BLaER1 treated with 17β-estradiol and CSF1 and Interleukin-3, amounts not matched to agents 10 nM and 100 nM (cell line): ENCODE measurements around the gene CACNA2D2.
A peak's percentile ranks its signal among the peaks of the same experiment; 100 is the strongest.

Source experiments
- H3K27ac ChIP-seq, 11 experiments: shearing (Covaris generic); formaldehyde crosslinking; 2 replicates each; pipeline ENCODE4 v1.8.1; 2022
- H3K27me3 ChIP-seq, 11 experiments: shearing (Covaris generic); formaldehyde crosslinking; 2 replicates each; pipeline ENCODE4 v1.8.1; 2022
- H3K36me3 ChIP-seq, 11 experiments: shearing (Covaris generic); formaldehyde crosslinking; 2 replicates each; pipeline ENCODE4 v1.8.1; 2022
- H3K4me1 ChIP-seq, 10 experiments: shearing (Covaris generic); formaldehyde crosslinking; 2 replicates each; pipeline ENCODE4 v1.8.1; 2022
- H3K4me2 ChIP-seq, 11 experiments: shearing (Covaris generic); formaldehyde crosslinking; 2 replicates each; pipeline ENCODE4 v1.8.1; 2022
- H3K4me3 ChIP-seq, 10 experiments: shearing (Covaris generic); formaldehyde crosslinking; 2 replicates each; pipeline ENCODE4 v1.8.1; 2022
- H3K9ac ChIP-seq, 11 experiments: shearing (Covaris generic); formaldehyde crosslinking; 2 replicates each; pipeline ENCODE4 v1.8.1; 2022
- H3K9me3 ChIP-seq, 11 experiments: shearing (Covaris generic); formaldehyde crosslinking; replicated peaks in 1 of 11; 2 replicates each; pipeline ENCODE4 v1.8.1; 2022
- H4K20me1 ChIP-seq, 11 experiments: shearing (Covaris generic); formaldehyde crosslinking; 2 replicates each; pipeline ENCODE4 v1.8.1; 2022
- Cebpa-rat ChIP-seq, 11 experiments: shearing (Covaris generic); IDR thresholded peaks; 2 replicates each; pipeline ENCODE4 v1.8.1; 2022

CACNA2D2 gene

DNA sequence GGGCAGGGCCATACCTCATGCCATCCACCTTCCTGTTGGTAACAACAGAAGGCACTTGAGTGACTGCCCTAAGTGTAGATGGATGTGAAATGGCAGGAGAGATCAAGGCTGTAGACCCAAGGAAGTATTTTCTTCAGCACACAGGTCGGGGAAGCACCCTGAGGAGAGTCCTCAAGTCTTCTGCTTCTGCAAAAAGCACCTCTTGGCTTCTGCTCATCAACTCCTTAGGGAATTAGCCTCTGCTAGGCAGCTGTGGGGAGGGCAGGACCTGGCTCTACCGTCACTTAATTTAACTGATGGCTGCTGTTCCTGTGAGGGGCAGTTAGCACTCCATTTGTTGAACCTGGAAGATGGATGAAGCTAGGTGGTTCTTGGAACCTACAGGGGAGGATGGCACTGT lies 6.9 kb upstream of the CACNA2D2 start:
- H3K27me3 ChIP-seq: peaks cover 0 to 4% (median 0%) of the 10 kb centered on the region in 11 experiments; a peak in 4 of 22 replicates
- H4K20me1 ChIP-seq: peaks cover 0 to 4% (median 0%) of the 10 kb centered on the region in 11 experiments; a peak in 2 of 22 replicates
- no peak overlapping the region for H3K9ac ChIP-seq
- H3K4me2 ChIP-seq: peak overlapping the region in 8 of 11 experiments; percentile 17 to 43 (median 29); a peak in 13 of 22 replicates
- no peak for TF ChIP-seq Cebpa-rat (IDR thresholded peaks at IDR 0.05)
- H3K4me1 ChIP-seq: peaks cover 11 to 67% (median 60%) of the 10 kb centered on the region in 10 experiments
- H3K9me3 ChIP-seq: no peaks in the 10 kb centered on the region
- no peak overlapping the region for H3K4me3 ChIP-seq
- H3K36me3 ChIP-seq: no peaks in the 10 kb centered on the region
- H3K27ac ChIP-seq: no peak overlapping the region

DNA sequence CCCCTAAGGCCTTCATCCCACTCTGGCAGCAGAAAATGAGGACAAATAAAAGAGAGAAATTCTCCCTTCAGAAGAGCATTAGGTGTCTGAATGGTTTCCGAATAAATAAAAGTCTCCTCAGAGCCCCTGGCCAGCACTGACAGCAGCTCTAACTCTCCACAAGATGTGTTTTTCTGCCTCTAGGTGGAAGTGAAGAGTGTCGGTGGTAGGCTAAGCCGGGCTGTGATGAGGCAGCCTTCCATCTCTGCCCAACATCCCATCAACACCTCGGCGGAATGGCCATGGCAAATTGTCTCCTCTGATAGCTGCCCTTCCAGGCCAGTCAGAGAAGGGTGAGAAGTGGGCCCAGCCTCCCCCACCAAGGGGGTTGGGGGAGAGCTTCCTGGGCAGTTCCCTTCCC lies 6.3 kb upstream of the CACNA2D2 start:
- H3K9ac ChIP-seq: no peak overlapping the region
- H3K36me3 ChIP-seq: no peaks in the 10 kb centered on the region
- no peaks in the 10 kb centered on the region for H3K9me3 ChIP-seq
- no peak overlapping the region for H3K4me3 ChIP-seq
- peaks cover 2 to 10% (median 6%) of the 10 kb centered on the region in 11 experiments for H3K27me3 ChIP-seq
- peak overlapping the region in 7 of 11 experiments; percentile 24 to 44 (median 31); a peak in 7 of 22 replicates for H3K4me2 ChIP-seq
- H4K20me1 ChIP-seq: peaks cover 0 to 10% (median 0%) of the 10 kb centered on the region in 11 experiments; a peak in 1 of 22 replicates
- no peak for TF ChIP-seq Cebpa-rat (IDR thresholded peaks at IDR 0.05)
- no peak overlapping the region for H3K27ac ChIP-seq
- H3K4me1 ChIP-seq: peaks cover 5 to 61% (median 55%) of the 10 kb centered on the region in 10 experiments

DNA sequence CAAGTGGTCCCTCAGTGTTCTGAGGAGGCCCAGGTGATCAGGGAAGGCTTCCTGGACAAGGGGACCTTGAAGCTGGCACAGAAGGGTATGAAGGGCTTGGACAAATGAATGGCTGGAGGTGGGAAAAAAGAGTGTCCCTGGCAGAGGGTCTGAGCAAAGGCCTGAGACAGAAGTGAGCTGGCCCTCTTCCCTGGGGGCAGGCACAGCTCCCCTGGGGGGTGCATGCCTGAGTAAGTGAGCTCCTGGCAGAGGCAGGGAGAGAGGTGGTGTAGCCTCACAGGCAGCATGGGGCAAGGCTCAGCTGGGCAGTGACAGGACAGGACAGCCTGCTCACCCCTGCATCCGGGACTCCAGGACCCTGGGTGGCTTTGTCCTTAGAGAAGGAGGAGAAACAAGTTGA lies 5.4 kb upstream of the CACNA2D2 start:
- H3K9ac ChIP-seq: no peak overlapping the region
- H3K27ac ChIP-seq: no peak overlapping the region
- H4K20me1 ChIP-seq: peaks cover 0 to 19% (median 0%) of the 10 kb centered on the region in 11 experiments; a peak in 8 of 22 replicates
- no peak overlapping the region for H3K4me3 ChIP-seq
- no peaks in the 10 kb centered on the region for H3K9me3 ChIP-seq
- peak overlapping the region in 8 of 11 experiments; percentile 22 to 69 (median 43); a peak in 15 of 22 replicates for H3K4me2 ChIP-seq
- peaks cover 11 to 19% (median 15%) of the 10 kb centered on the region in 11 experiments for H3K27me3 ChIP-seq
- H3K4me1 ChIP-seq: peaks cover 0 to 61% (median 53%) of the 10 kb centered on the region in 10 experiments; a peak in 16 of 20 replicates
- H3K36me3 ChIP-seq: no peaks in the 10 kb centered on the region
- TF ChIP-seq Cebpa-rat (IDR thresholded peaks at IDR 0.05): no peak

DNA sequence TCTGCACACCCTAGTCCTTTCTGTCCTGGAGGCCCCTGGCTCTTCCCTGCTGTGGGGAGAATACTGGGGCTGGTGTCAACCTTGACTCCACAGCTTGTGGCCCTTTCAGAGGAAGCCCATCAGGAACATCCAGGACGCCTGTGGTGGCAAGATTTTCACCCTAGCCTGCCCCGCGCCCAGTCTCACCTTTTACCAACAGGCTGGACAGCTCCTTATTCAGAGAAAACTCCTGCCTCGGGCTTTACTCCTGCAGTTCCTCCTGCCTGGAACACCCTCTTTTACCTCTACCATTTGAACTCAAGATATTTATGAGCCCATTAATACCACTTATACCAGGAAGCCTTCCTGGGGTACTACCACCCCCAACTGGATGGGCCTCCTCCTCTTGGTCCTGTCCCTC lies 2.7 kb upstream of the CACNA2D2 start:
- no peaks in the 10 kb centered on the region for H3K9me3 ChIP-seq
- no peak overlapping the region for H3K4me3 ChIP-seq
- peaks cover 7 to 55% (median 49%) of the 10 kb centered on the region in 10 experiments for H3K4me1 ChIP-seq
- H3K36me3 ChIP-seq: no peaks in the 10 kb centered on the region
- no peak for TF ChIP-seq Cebpa-rat (IDR thresholded peaks at IDR 0.05)
- H4K20me1 ChIP-seq: peaks cover 0 to 36% (median 14%) of the 10 kb centered on the region in 11 experiments; a peak in 15 of 22 replicates
- H3K4me2 ChIP-seq: no peak overlapping the region
- no peak overlapping the region for H3K9ac ChIP-seq
- peaks cover 36 to 46% (median 40%) of the 10 kb centered on the region in 11 experiments for H3K27me3 ChIP-seq
- H3K27ac ChIP-seq: no peak overlapping the region

DNA sequence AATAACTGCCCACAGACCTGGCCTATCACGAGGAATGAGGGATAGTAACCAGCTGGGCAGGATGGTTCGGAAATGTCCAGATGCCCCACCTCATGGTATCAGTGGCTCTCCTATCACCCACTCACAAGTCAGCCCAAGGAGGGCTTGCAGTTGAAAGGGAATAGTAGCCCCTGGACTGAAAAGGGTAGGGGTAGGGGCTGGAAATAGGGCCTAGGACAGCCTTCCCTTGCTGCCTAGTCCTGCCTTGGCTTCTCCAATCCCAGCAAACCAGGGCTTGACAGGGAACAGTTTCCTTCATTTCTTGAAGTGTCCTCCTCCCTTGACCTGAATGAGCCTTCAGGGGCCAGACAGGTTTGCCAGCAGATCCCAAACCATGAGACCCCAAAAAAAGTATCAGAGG lies 1.2 kb upstream of the CACNA2D2 start:
- H3K4me3 ChIP-seq: no peak overlapping the region
- H3K9ac ChIP-seq: no peak overlapping the region
- peak overlapping the region in 5 of 11 experiments; percentile 98 to 100 (median 100); a peak in 6 of 22 replicates for H3K4me2 ChIP-seq
- no peak overlapping the region for H3K27ac ChIP-seq
- no peak for TF ChIP-seq Cebpa-rat (IDR thresholded peaks at IDR 0.05)
- H3K27me3 ChIP-seq: peaks cover 50 to 61% (median 55%) of the 10 kb centered on the region in 11 experiments
- no peaks in the 10 kb centered on the region for H3K9me3 ChIP-seq
- peaks cover 0 to 43% (median 14%) of the 10 kb centered on the region in 11 experiments; a peak in 15 of 22 replicates for H4K20me1 ChIP-seq
- peaks cover 7 to 42% (median 36%) of the 10 kb centered on the region in 10 experiments for H3K4me1 ChIP-seq
- no peaks in the 10 kb centered on the region for H3K36me3 ChIP-seq

DNA sequence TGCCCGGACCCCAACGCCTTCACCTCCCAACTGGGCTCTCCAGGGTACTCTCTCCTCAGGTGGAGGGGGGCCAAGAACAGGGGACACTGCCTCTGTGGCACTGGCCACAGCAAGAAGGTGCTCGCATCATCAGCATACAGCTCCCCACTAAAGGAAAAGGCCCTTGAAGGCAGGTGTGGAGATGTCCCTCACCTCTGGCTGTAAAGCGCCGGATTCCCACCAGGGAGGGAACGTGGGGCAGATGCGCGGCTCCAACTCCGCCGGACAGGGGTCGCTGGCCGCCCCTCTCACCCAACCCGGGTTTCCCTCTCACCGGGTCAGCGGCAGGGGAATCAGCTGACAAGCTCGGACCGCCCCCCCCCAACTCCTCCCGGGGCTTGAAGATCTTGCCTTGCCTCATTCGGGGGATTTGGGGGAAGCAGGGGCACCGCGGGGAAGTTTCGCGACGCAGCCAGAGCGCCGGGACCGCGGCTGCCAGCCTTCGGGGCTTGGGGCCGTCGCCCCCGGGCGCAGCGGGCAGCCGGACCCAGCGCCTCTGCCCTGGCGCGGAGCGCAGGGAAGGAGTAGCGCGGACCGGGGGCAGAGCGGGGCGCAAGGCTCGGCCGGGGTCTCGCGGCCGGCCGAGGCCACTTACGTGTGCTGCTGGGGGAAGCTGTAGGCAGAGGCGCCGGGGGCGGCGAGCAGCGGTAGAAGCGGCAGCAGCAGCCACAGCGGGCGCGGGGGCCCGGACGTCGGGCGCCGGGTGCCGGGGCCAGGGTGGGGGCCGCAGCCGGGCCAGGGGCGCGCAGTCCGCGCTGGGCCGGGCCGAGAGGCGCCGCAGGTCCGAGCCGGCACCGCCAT lies 630 bp downstream of the CACNA2D2 start:
- Histone ChIP-seq H3K9me3 (no peaks in the 10 kb centered on the region), H3K36me3 (no peaks in the 10 kb centered on the region), H3K4me1 (peaks cover 7 to 32% (median 25%) of the 10 kb centered on the region in 10 experiments), H3K4me3 (peak overlapping the region; percentile 57 to 77 (median 66)), H3K27me3 (peaks cover 54 to 77% (median 67%) of the 10 kb centered on the region in 11 experiments), H3K4me2 (peak overlapping the region; percentile 96 to 100 (median 100)), H3K27ac (no peak overlapping the region), H4K20me1 (peaks cover 0 to 60% (median 14%) of the 10 kb centered on the region in 11 experiments; a peak in 15 of 22 replicates), H3K9ac (peak overlapping the region; percentile 31 to 77 (median 64); a peak in 21 of 22 replicates)
- TF ChIP-seq Cebpa-rat (IDR thresholded peaks at IDR 0.05): no peak

DNA sequence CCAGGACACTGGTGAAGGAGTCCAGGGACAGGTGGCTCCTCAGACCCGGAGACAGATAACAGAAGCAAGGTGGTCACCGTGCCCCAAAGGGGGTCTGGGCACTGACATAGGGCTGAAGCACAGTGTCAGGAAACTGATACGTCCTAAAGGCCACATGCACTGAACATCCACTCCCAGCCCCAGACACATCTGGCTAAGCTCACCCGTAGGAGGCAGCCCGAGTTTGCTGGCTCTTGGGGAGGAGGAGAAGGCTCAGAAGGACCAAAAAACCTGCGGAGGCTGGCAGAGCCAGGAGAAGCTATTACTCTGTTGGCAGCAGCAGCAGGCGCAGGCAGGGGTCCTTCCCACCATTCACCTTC lies 1.2 kb downstream of the CACNA2D2 start:
- Histone ChIP-seq H3K36me3 (no peaks in the 10 kb centered on the region), H3K9ac (peak overlapping the region in 4 of 11 experiments; percentile 66 to 77 (median 71); a peak in 4 of 22 replicates), H3K4me2 (peak overlapping the region; percentile 96 to 100 (median 100); a peak in 21 of 22 replicates), H3K27me3 (peaks cover 54 to 77% (median 67%) of the 10 kb centered on the region in 11 experiments), H4K20me1 (peaks cover 0 to 66% (median 16%) of the 10 kb centered on the region in 11 experiments; a peak in 15 of 22 replicates), H3K4me3 (peak overlapping the region; percentile 57 to 77 (median 66); a peak in 19 of 20 replicates), H3K9me3 (no peaks in the 10 kb centered on the region), H3K27ac (no peak overlapping the region), H3K4me1 (peaks cover 7 to 38% (median 31%) of the 10 kb centered on the region in 10 experiments)
- TF ChIP-seq Cebpa-rat (IDR thresholded peaks at IDR 0.05): no peak

DNA sequence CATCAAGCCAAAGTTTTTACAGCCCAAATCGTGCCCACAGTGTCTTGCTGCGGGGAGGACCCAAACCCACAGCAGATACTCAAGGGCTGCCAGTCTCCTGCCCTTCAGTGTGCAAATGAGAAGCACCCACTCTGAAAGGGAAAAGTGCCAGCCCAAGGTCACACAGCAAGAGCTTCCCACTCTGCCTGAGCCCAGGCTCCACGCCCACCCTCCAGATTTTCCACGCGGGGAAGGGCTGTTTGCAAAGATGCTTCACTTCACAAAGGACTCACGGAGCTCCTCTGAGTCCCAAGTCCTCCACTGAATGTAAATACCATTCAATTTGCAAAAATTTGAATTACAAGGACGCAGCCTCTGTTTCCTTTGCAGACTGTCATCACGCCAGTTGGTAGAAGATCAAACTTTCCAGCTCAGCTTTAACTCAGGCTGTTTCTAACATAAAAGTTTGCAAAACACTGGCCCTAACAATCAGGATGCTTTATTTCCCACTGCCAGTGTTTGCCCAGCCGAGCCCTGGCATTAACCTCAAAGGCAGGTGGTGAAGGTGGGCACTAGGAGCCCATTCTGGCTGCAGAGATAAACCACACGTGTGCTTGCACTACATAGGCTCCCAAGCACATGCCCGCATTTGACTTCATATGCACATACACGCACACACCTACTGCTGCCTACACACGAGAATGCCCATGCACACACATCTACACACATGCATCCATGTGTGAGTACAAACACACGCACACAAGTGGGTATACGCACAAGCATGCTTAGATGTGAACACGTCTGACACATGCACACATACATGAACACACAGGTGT lies 7.6 kb downstream of the CACNA2D2 start:
- no peak overlapping the region for H3K4me3 ChIP-seq
- TF ChIP-seq Cebpa-rat (IDR thresholded peaks at IDR 0.05): no peak
- H3K4me1 ChIP-seq: peaks cover 18 to 78% (median 73%) of the 10 kb centered on the region in 10 experiments
- no peak overlapping the region for H3K9ac ChIP-seq
- peaks cover 0 to 33% (median 3%) of the 10 kb centered on the region in 11 experiments; a peak in 6 of 22 replicates for H4K20me1 ChIP-seq
- H3K27me3 ChIP-seq: peaks cover 10 to 28% (median 23%) of the 10 kb centered on the region in 11 experiments
- peaks cover 0 to 4% (median 0%) of the 10 kb centered on the region in 11 experiments; a peak in 1 of 22 replicates for H3K9me3 ChIP-seq
- H3K27ac ChIP-seq: no peak overlapping the region
- H3K4me2 ChIP-seq: peak overlapping the region in 9 of 11 experiments; percentile 70 to 94 (median 89); a peak in 17 of 22 replicates
- no peaks in the 10 kb centered on the region for H3K36me3 ChIP-seq
